Fibroblast of the conjunctiva (primary cell): Measurements from ENCODE around the gene PIGN.

Experiments used
- DNase-seq: peaks from one replicate; pipeline ENCODE4 v3.0.0-alpha.2; 2010; ENCODE audit warnings: low read depth

Gene PIGN

DNA sequence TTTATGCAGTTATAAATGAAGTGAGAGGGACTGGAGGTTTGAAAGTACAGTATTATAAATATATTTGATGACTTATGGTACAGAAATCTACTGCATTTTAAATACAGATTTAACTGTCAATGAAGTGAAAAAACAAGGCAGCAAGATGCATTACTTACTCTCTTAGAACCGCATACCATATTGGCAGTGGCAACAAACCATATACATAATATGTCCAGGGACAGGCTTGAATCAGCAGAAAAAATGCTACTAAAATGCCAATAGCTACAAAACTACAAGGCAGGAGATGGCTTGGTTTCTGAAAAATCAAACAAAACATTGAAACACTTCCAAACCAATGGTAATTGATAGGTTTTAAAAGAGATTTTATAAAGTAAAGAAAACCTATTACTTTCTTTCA lies 77.2 kb downstream of the PIGN start:
- DNase-seq = no peak

DNA sequence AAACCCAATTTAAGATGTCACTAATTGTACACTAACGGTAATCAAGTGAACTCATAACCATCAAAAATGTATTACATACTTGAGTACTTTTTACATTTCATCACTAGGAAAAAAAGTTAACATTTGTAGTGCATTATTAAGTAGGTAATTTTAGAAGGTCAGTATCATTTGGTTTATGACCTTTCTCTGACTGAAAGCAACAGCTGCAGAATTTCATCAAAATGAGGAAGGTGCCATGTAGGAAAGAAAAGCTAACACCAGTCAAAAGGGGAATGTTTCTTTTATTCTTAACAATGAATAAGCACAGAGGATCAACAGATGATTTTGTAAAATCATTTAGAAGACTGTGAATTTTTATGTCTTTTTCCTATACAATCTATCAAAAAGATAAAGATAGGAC lies 79.0 kb downstream of the PIGN start:
- DNase-seq = no peak

DNA sequence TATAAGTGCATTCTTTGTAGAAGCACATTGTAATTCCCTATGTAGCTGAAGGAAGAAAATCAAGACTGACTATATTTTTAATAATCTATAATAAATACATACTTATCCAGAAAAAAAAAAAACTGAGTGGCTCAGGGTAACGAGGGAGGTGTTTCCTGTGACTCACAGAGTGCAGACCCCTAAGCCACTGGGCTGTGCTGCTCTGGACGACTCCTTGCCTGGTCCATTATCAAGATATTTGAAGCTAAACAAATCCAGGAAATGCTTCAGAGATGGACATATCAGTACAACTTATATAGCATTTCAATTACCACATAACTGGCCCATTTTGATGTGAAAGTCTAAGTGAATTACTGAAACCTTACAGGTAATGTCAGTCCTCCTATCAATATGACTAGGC lies 80.6 kb downstream of the PIGN start:
- no peak for DNase-seq

DNA sequence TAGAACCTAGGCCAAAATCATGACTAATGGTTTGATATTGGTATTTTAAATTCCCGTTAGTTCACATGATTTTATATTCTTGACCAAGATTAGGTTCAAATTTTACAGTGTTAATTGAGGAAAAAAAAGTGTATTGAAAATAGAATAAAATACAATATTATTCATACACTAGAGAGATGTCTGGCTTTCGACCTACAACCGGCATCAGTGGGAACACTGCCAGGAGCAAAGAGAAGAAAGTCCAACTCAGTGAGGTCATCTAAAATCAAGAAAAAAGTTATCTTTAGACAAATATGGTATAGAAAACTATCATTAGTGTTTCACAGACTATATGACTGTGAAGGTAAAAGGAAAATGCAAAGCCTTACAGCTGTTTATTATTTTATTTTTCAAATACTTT lies 81.5 kb downstream of the PIGN start:
- no peak for DNase-seq

DNA sequence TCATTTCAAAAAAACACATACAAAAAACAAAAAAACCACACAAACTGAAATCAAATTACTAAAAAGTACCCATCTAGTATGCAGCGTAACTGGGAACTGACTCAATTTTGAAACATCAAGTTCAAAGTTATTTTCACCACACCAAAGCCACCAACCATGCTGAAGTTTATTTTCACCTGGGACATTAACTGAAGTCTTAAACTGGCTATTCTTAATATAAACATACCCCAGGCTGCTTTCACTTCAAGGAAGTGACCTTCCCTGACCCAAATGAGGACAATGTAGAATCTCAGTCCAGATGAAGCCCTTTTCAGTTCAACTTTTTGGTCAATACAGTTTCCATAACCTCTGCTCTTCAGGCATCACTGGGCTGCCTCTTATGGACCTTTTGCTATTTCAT lies 84.6 kb downstream of the PIGN start:
- DNase-seq = no peak

DNA sequence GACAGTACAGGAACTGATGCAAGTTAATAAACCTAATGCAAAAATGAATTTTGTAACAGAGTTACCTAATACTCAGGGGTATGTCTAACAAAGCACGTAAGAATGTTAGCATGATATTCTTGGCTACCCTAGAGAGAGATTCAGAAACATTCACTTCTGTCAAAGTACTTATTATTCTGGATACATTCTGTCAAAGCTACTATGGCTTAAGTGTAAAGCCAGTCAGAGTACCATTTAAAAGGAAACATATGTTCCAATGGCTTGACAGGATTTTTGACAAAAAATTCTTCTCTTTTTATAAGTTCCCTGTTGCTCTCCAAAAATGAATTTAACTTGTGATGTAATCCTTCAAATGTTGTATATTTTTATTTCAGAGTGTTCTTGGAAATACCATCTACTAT lies 85.5 kb downstream of the PIGN start:
- DNase-seq = peak; percentile 49

DNA sequence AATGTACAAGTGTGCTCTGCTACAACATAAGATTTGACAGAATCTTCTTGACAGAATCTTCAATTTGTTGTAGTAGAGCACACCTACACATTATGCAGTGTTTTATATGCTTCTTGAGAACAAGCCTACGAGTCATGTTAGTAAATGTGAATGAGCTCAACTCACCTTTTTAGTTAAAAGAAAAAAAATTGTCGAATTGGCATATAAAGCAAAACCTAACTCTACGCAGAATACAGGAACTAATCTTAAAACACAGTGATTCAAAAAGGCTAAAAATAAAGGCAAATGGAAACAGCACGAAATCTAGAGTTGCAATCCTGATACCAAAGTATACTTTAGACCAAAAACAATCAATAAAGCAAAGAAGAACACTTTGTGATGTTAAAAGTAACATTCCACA lies 87.9 kb downstream of the PIGN start:
- no peak for DNase-seq

DNA sequence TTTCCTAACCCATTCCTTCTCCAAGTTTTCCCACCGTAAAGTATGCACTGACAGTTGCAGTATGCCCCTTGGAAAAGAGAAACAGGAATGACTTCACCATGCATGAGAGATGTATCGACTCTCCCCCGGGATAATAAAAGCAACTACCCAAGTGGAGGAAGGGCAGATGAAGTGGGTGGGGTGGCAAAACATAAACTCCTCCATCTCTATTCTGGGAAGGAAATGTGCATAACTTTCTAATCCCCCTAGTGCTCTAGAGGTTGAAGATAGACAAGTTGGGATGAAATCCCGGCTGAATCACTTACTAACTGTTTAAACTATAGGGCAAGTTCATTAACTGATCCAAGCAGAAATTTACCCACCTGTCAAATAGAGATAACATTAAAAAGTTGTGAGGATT lies 89.2 kb downstream of the PIGN start:
- no peak for DNase-seq

DNA sequence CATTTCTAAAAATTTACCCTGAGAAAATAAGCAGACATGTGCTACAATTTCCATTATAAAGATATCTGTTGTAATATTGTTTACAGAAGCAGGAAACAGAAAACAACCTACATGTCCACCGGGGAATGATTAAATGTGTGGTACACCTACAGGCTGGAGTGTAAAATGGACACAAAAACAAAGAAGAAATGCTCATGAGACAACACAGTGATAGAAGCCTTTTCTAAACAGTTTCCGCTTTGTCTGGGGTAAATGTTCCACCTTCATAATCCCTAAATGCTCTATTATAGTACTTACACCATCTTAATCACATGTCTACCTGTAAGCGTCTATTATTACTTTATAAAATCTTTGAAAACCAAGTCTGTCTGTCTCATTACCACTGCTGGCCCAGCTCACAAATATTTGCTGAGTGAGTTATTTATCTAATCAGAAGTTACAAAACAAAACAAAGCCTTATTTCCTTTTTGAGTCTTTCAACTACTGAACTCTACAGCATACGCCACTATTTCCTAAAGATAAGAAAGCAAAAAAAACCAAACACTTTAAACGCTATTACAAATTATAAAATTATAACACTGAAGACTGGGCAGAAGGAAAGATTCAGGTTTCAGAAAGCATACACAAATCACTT lies 95.3 kb downstream of the PIGN start:
- no peak for DNase-seq

DNA sequence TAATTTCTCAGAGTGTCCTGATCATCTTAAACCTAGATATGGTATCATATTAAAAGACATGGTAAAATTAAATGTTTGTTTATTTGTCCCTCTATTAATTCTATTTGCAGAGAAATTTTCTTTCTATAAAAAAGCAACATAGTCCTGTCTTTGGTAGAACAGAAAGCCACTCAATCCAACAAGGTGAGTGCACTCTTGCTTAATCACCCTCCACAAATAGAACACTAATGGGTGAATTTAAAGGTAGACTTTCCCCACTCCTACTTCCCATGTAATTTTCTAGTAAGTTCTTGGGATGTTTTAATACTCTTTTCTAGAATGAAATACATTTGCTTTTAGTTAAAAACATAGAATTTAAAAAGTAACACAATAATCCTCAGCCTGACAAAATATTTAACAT lies 97.7 kb downstream of the PIGN start:
- DNase-seq = no peak

DNA sequence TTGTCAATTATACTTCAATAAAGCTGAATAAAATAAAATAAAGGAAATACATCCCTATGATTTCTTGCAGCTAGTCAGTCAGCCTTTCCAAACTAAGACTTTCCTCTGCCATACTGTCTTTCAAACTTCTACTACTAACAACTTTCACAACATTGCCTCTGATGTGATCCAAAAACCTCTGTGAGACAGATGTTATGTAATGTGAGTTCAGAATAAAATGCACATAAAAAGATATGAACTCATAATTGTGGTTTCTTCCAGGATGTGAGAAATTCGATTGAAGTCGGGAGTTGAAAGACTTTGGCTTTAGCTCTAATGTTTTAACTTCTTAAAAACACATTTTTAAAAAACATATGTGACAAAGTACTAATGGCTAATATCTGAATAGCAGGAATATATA lies 98.7 kb downstream of the PIGN start:
- DNase-seq = no peak

DNA sequence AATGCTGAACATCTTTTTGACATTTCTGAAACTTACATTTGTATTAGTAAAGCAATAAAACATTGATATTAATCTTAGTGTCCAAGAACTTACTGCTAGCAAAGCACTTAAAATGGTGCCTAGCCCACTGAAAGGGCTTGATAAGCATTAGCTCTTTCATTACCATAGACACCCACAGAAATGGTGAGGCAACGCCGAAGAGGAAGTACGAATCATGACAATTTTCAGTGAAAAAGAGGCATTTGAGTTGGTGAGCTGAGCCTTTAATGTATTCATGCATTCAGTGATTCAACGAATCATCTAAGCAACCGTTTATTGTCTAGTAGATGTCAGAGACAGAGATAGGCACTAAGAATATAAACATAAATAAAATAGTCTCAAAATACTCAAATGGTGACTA lies 101.1 kb downstream of the PIGN start:
- DNase-seq = no peak

DNA sequence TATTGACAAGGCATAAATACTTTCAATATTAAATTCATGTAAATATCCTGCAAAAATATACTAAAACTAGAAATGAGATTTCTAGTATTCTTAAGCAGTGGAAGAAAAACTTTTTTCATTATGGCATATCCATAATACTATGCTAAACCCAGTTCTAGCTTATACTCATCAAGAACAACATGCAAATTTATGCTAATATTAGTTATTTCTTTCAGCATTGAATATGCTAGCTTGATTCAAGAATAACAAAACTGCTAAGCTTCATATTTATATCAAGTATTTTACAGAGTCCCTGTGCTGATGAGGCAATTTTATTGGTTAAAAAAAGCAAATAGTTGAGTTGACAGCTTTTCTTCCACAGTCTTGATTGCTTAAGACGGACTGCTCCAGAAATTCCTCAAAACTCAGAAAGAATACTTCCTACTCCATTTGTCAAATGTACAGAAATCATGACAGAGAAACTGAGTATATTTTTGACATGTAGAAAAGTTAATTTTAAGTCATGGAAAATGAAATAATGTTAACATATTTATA lies 105.0 kb downstream of the PIGN start:
- no peak for DNase-seq

DNA sequence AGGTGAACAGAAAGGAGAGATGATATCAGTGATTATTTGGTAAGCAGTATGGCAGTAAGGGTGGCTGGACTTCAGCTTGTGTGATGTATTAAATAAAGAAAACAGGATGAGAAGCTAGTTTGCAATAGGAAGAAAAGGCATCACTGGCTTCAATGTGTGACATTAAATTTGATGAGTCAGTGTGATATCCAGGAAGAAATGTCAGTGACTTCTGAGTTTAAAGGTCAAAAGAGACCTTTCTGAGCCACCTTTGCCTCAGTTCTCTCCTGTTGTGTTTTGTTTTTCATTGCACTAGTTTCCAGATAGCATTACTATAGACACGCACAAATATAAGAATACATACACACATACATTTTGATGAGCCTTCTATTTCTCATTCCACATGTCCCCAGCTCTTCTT lies 105.6 kb downstream of the PIGN start:
- no peak for DNase-seq

DNA sequence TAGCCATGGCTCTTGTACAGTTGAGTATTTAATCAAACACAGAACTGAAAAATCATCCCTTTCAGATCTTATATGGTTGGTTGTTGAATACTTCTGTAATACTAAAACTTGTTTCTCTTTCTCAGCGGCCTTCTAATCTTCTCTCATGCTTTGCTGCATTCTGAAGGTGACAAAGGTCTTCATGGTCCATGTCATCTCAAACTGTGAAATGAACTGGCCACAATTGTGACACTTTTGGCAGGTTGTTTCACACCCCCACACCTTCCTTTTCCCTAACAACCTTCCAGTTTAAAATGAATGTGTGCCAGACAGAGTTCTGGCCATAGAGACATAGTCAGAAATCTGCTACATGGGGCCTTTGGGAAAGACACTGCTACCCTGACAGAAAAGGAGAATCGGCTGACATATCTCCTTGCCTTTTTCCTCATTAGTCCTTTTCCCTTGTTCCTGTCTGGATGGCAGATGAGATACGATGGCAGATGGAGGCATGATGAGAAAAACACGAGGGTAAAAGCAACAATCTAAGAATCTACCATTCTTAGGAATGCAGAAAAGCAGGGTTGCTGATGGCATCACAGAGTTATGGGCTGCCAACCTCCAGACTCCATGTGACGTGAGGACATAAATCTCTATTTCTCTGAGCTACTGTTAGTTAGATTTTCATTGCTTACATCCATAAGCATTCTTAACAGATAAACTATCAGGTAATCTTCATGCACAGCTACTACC lies 106.5 kb downstream of the PIGN start:
- DNase-seq = no peak

DNA sequence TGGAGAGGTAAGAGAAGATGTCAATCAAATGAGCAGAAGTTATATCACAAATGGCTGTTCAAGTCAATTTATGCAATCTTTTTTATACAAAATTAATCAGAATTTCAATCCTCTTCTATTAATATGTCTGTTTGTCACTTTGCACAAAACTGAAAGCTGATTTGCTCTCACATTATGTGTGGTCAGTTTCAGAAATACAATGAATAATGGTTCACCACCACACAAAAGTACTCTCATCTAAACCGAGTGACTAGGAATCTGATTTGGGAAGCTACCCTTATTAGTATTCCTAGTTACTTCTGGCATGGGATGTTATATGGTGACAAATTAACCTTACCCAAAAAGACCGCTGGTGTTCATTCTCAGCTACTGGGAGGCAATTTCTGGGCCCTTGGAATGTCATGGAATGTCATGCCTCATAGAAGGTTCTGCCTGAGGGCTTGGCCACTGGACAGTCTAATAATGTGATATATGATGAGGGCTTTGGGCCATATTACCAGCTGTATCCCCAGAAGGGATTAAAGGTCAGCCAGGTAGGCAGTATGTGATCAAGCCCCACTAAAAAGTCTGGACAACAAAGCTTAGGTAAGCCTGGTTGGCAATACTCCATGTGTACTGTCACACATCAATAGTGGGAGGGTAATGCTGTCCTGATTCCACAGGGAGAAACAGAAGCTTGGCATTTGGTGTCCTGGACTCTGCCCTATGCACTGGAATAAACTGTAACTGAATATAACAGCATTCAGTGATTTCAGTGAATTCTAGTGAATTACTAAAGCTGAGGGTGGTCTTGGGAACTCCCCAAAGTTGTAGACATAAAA lies 113.2 kb downstream of the PIGN start:
- DNase-seq = no peak

DNA sequence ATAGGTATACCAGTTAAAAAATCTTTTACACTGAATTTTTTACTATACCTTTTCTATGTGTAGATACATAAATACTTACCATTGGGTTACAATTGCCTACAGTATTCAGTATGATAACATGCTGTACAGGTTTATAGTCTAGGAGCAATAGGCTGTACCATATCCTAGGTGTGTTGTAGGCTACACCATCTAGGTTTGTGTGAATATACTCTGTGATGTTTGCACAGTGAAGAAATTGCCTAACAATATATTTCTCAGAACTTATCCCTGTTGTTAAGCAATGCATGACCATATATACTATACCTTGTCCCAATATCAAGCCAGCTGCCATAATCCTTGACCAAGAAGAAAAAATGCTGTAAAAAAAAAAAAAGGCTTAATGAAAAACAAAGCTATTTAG lies 114.5 kb downstream of the PIGN start:
- no peak for DNase-seq

DNA sequence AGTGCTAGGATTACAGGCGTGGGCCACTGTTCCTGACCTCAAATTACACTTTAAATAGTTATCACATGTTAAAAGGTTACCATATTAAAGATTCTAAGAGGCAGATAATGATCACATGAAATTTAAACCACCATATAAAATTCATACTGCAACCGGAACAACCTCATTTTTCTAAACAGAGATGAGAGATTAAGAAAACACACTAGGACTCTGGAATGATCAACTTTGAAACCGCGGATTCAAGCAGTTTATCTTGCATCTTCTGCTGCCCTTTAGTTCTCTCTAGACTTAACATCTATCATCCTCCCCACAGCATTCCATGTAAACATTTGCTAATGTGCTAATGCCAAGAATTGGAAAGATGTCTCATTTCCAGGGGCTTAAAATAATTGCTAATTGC lies 115.8 kb downstream of the PIGN start:
- no peak for DNase-seq

DNA sequence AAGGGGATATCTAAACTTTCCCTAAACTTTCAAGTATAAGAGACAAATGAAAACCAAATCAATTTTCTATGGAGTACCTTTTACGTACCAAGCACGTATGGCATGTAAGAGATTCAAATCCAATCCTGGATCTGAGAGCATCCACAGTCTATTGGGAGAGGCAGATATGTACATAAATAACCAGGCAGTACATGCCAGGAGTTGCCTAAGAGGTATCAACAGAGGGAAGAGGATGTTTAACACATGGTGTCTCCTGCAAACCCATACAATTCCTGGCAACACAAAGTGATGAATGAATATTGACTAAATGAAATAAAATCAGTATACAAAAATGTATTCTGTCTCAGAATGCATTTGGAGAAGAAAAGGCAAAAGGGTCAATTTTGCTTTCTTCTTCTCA lies 116.6 kb downstream of the PIGN start:
- peak; percentile 3 for DNase-seq

DNA sequence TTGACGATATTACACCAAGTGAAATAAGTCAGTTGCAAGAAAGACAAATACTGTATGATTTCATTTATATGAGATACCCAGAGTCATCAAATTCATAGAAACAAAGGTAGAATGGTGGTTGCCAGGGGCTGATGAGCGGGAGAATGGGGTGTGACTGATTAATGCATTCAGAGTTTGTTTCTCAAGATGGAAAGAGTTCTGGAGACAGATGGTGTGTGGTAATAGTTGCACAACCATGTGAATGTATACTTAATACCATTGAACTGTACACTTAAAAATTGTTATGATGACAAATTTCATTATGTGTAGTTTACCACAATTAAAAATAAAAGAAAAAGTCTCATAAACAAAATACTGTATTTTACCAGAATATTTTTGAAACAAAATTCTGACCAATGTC lies 117.3 kb downstream of the PIGN start:
- DNase-seq = peak; percentile 13

DNA sequence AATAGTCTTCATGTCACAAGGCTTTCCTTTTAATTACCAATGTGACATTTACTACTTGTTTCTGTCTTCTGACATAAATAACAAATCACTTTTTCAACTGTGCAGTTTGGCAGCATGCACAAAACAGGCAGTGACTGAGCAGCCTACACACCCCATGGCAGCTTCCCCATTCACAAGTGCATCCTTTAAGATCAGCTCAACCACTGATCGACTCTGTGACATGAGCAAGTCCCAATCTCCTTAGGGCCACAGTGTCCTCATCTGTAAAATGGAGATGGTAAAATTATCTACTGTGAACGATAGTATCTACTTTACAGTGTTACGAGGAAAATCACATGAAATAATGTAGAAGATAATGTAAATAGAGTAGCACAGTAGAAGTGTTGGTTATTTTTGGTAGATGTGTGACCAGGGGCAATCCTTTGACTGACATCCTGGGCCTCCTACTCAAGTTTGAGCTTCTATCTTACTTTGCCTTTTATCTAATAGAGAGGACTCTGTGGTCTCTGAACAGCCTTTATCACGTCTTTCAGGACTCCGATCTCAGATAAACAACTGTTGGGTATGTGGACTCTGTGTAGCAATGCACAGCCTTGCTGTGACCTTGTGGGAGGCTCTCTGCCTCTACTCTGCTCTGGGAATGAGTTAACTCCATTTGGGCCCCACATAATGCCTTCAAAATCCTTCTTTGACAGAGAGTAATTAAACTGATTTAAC lies 120.6 kb downstream of the PIGN start:
- DNase-seq = no peak

DNA sequence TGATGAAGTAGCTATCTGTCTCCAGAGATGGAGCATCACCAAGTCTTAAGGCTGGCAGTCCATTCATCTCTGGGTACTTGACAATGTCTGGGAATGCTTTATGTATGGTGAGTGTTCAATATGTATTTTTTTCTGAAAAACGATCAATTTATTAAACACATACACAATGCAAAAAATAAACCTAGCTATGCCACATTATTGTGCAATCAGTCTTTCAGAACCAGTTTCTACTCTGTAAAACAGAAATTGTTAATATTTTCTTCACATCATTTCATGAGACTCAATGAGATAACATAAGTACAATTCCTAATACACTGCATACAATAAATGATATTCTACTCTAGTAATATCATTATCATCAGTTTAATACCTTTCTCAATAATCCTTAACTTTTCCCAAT lies 122.5 kb downstream of the PIGN start:
- DNase-seq = no peak
